Stimulated activated CD4-positive, alpha-beta T cell treated with anti-CD3 and anti-CD28 coated beads, TNF-alpha, amount 100 ng/mL, for 4 hours (primary cell): ENCODE results near the gene CACNA1A.

Experiments used
- DNase-seq, 3 experiments: peaks; one replicate each; pipeline ENCODE4 v3.0.0-alpha.2; 2020; ENCODE audit warnings: low read depth in 3 of 3

CACNA1A gene

GRCh38 chr19:13165162-13165997 is 340.9 kb downstream of the CACNA1A start:
- no peak for DNase-seq

DNA sequence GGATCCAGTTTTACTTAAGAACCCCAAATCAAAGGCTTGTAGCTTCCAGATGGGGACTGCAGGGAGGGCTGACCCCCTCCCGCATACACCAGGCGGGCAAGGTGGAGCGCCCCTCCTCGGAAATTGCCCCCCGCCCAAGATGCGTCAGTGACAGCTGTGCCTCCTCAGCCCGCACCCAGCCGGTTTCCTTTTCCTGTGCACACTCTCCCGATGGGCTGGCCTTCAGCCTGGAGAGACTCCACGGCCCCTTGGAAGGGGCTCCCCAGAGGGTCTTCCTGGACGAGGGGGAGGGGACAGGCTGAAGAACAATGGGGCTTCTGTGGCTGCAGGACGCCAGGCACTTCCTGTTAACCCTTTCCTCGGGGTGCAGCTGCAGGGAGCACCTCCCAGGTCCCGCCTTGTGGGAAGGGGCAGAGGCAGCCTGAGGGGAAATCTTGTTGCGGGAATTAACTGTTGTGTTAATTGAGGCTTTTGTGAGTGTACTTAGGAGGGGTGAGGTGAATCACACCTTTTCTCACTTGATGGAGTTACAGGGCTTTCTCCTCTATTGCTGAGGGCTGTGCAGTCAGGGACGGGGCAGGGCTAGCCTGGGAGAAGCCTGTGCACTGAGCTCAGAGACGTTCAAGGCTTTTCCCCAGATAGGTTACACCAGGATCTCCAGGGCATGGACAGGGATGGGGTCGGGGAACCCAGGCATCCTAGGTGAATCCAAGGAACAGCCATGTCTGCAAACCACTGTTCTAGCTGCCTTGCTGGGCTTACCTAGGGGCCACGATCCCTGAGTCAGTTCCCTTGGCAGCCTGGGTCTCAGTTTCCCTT is 341.7 kb downstream of the CACNA1A start:
- DNase-seq: no peak

DNA sequence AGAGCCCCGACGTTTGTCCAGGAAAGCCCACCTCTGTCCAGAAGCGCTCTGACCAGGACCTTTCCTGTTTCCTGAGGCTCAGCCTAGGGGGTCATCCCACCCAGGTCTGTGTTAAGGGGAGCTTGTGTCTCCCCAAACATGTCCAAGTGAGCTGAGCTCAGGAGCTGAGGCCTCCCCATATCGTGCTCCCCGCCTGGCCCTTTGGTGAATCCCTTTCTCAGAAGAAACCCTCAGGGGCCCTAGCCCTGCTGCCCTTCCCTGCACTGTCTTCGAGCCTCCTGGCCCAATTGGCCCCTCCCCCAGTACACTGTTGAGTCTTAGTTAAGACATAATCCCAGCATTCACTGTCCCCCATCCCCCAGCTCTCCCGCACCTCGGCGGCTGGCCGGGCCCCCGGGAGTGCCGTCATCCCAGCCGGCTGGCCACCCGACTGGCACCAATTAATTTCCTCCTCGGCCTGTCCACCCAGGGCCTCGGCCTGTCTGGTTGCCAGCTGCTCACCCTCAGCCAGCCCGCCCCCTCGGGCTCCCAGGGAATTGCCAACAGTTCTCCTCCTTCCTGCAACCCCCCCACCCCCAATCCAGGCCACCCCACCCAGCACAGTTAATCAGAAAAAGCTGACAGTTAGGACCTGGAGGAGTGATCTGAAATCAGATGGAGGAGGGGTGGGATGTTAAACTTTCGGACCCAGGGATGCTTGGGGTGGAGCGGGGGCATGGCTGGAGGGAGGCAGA is 342.5 kb downstream of the CACNA1A start:
- no peak for DNase-seq

DNA sequence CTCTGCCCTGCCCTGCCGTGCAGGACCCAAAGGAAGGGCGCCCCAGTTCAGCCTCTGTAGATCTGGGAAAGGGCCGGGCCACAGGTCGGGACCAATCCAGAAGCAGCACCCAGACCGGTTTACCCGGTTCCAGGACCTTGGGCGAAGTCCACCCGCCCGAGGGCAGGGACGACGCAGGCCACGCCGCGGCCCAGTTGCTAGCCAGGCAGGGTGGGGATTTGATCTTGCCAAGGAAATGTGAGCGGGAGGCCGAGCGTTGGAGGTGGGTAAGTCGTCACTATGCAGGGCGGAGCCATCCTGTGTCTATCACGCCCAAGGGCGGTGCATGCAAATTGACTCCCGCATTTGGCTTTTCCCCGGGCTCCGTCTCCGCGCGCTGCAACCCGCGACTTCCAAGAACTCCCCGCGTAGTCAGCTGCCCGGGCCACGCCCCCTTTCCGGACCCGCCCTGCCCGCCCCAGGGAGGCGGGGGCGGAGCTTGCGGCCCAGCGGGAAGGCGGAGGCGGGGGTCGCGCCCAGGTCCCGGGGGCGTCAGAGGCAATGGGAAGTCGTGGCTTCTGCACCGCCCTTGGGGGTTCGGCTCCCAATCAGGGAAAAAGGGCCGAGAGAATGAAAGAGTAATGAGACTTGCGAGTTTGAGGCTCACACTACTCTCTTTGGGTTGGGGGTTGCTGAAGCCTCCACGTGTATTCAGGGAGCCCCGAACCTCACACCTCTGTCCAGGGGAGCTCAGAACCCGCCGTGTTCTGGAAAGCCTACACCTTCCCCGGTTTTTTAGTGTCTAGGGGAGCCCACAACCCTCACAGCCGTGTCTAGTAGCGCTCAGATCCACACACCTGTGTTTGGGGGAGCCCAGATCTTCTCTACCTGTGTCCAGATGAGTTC is 343.3 kb downstream of the CACNA1A start:
- DNase-seq: peak; percentile 67 to 86 (median 85)

DNA sequence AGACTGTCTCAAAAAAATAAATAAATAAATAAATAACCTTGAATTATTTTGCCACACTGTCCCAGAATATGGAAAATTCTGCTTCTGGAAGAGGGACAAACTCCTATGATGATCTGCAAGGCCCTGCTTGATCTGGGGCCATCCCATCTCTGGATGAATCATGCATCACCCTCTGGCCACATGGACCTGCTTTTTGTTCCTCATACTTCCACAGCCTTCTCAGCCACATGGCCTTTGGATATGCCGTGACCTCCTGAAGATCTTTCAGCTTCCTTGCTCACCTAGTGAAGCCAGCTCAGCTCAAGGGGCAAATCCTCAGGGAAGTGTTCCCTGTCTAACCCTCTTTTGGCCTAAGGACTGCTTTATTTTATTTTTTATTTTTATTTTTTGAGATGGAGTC is 345.7 kb downstream of the CACNA1A start:
- DNase-seq: no peak

DNA sequence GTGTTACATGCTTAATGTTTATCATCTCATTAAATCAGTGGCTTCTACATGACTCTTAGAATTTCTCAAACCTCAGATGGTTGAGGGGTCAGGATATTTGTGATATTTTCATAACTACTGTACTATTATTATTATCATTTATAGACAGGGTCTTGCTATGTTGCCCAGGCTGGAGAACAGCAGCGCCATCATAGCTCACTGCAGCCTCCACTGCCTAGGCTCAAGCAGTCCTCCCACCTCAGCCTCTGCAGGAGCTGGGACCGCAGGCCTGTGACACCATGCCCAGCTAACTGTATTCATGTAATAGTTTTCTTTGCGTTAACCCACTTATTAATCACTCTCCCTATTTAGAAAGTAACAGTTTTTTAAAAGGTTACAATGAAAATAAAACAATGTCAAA is 346.6 kb downstream of the CACNA1A start:
- no peak for DNase-seq
